Measurements from ENCODE around the gene OR1A2.

DNA sequence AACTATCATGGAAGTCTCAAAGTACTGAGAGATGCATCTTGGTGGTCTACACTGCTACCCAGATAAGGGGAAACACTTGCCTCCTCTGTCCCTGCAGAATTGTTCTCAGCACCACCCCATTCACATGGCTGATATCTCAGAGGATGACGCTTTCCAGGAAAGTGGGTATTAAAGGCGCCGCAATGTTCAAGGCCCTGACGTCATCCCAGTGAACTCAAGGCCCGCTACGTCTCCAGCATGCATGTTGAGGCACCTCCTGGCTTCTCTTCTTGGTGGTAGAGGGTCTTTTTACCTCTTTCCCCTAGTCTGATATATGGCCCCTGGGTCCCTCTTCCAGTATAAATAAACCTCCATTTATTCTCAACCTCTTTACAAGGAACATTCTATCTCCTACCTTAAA is 11.2 kb downstream of the OR1A2 start:
- no peak for TF ChIP-seq CTCF (IDR thresholded peaks at IDR 0.05)
- TF ChIP-seq POLR2AphosphoS5 (IDR thresholded peaks at IDR 0.05), result no peak
